ENCODE measurements around the gene FEZ2. TPM values are rescaled to one million over a fixed set of nuclear protein-coding genes. Genes with fewer than 3 reads are reported as not detected.

FEZ2 gene
- total and polyA plus RNA-seq, 9 donors, result 28.9 to 70.9 (median 41.3) TPM

DNA sequence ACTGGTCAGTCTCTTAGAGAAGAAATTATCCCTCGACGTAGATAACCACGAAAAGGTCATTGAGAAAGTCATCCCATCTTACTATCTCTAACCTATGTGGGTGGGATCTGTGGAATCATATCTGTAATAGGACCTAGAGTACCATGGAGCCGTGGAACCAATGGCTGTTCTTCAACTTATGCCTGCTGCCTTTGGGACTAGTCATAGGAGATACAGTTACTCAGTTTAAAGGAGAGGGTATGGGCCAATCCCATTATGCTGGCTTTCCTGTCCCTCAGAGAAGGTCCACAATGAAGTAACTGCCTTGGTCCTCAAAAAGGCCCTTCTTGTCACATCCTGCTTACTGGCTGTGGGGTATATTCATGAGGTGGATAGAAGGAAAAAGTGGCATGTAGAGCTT lies 77.5 kb downstream of the FEZ2 start:
- H3K4me3 ChIP-seq, result no peak overlapping the region
- TF ChIP-seq EP300 (IDR thresholded peaks at IDR 0.05) (no peak), POLR2A (IDR thresholded peaks at IDR 0.05) (no peak)
- TF ChIP-seq, protein P1, sequence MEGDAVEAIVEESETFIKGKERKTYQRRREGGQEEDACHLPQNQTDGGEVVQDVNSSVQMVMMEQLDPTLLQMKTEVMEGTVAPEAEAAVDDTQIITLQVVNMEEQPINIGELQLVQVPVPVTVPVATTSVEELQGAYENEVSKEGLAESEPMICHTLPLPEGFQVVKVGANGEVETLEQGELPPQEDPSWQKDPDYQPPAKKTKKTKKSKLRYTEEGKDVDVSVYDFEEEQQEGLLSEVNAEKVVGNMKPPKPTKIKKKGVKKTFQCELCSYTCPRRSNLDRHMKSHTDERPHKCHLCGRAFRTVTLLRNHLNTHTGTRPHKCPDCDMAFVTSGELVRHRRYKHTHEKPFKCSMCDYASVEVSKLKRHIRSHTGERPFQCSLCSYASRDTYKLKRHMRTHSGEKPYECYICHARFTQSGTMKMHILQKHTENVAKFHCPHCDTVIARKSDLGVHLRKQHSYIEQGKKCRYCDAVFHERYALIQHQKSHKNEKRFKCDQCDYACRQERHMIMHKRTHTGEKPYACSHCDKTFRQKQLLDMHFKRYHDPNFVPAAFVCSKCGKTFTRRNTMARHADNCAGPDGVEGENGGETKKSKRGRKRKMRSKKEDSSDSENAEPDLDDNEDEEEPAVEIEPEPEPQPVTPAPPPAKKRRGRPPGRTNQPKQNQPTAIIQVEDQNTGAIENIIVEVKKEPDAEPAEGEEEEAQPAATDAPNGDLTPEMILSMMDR (IDR thresholded peaks at IDR 0.05), result no peak
- intact Hi-C loops (cut with DNase I), result no loop called here
- no peaks in the 10 kb centered on the region for H3K27me3 ChIP-seq
- H3K4me1 ChIP-seq (ENCODE audit: insufficient read depth), result peaks cover 2% of the 10 kb centered on the region
- WGBS, 3 donors, result 89 to 96% (median 95%) methylated on average over 4 of the region's 4 CpGs
- H3K27ac ChIP-seq, result no peak overlapping the region
- DNase-seq, result no peak
- no peaks in the 10 kb centered on the region for H3K36me3 ChIP-seq
- no peaks in the 10 kb centered on the region for H3K9me3 ChIP-seq

DNA sequence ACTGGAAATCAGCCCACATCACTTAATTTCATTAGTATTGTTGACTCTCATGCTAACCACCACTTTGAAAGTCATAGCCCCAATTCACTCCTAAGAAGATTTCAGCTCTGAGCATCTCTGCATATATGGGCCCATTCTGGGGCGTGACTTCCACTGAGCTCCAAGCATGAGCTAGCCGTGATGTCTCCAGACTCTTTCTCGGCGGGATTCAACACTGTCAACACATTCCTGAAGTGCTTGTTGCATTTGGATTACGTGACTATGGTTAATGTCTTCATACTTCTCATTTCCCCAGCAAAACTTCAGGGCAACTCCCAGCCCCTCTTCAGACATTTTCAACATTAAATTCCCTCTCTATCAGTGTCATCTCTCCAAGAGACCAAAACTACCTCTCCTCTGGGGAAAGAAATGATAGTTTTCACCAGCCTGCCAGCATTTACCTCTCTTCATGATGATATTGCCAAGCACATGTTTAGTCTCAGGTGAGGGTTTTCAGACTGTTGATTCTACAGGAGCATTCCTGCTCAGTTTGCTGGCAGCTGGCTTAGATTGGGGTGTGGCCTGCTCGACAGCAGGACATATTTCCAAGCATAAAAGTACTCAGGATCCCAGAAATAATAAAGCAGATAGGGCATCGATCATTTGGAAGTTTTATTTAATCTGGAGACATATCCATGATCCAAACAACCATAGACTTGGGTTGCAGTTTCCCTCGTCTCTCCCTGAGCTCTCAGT lies 81.7 kb downstream of the FEZ2 start:
- Histone ChIP-seq H3K36me3 (no peaks in the 10 kb centered on the region), H3K4me3 (no peak overlapping the region), H3K27ac (no peak overlapping the region), H3K4me1 (ENCODE audit: insufficient read depth) (no peaks in the 10 kb centered on the region), H3K27me3 (no peaks in the 10 kb centered on the region), H3K9me3 (no peaks in the 10 kb centered on the region)
- whole genome bisulfite sequencing, 3 donors, result 74 to 82% (median 80%) methylated on average over 8 of the region's 8 CpGs
- no peak for DNase-seq
- TF ChIP-seq EP300 (IDR thresholded peaks at IDR 0.05) (no peak), POLR2A (IDR thresholded peaks at IDR 0.05) (no peak)
- TF ChIP-seq, protein P1 (IDR thresholded peaks at IDR 0.05), result no peak
- intact Hi-C loops (cut with DNase I), result loop anchor here in 1 of 4 donors (10.0 kb wide), 1 partner anchor 138 kb away; no protein-coding TSS in a partner anchor

DNA sequence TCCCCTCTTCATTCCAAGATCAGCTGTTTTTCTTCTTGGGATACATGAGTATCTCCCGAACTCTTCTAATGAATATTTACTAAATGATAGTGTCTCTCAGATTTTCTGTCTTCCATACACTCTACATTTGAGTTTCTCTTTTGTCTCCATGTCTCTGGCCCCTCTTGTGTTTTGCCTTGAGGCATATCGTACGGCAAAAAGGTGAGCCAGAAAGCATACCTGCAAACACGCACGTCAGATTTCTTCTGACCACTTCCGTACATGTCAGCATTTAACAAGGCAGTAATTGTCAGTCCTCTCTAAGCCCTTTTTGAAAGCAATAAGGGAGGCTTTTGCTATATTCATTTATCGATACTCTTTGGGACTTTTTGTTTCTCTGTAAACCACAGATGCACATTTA lies 82.4 kb downstream of the FEZ2 start:
- H3K27ac ChIP-seq, result no peak overlapping the region
- no peaks in the 10 kb centered on the region for H3K4me1 ChIP-seq (ENCODE audit: insufficient read depth)
- DNase-seq, result no peak
- intact Hi-C loops (cut with DNase I), result loop anchor here in 1 of 4 donors (10.0 kb wide), 1 partner anchor 139 kb away; no protein-coding TSS in a partner anchor
- H3K4me3 ChIP-seq, result no peak overlapping the region
- TF ChIP-seq POLR2A (IDR thresholded peaks at IDR 0.05) (no peak), EP300 (IDR thresholded peaks at IDR 0.05) (no peak)
- TF ChIP-seq, protein P1 (IDR thresholded peaks at IDR 0.05), result no peak
- H3K9me3 ChIP-seq, result no peaks in the 10 kb centered on the region
- 89 to 92% (median 90%) methylated on average over 7 of the region's 7 CpGs for WGBS, 3 donors
- H3K36me3 ChIP-seq, result no peaks in the 10 kb centered on the region
- H3K27me3 ChIP-seq, result no peaks in the 10 kb centered on the region

DNA sequence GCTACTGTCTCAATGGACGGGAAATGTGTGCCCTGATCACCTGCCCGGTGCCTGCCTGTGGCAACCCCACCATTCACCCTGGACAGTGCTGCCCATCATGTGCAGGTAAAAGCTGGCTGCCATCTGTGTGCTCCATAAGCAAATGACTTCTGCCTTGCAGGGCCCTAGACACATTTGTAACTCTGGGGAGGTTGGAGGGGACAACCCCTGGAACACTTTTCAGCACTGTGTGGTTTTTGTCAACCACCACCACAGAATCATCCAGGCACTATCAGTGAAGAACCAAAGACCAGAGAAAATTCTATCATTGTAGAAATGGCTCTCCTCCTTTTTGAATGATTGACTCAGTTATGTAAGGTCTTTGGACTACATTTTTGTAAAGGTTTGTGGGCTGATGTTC lies 84.3 kb downstream of the FEZ2 start:
- H3K4me3 ChIP-seq, result no peak overlapping the region
- WGBS, 3 donors, result 76 to 99% (median 97%) methylated on average over 2 of the region's 2 CpGs
- intact Hi-C loops (cut with DNase I), result loop anchor here in 1 of 4 donors (10.0 kb wide), 1 partner anchor 141 kb away; no protein-coding TSS in a partner anchor
- no peaks in the 10 kb centered on the region for H3K9me3 ChIP-seq
- no peaks in the 10 kb centered on the region for H3K4me1 ChIP-seq (ENCODE audit: insufficient read depth)
- H3K36me3 ChIP-seq, result no peaks in the 10 kb centered on the region
- H3K27ac ChIP-seq, result no peak overlapping the region
- no peaks in the 10 kb centered on the region for H3K27me3 ChIP-seq
- DNase-seq, result no peak
- TF ChIP-seq, protein P1 (IDR thresholded peaks at IDR 0.05), result no peak
- TF ChIP-seq POLR2A (IDR thresholded peaks at IDR 0.05) (no peak), EP300 (IDR thresholded peaks at IDR 0.05) (no peak)

Data from ovary (tissue), 9 donors.